Activated naive CD8-positive, alpha-beta T cell treated with anti-CD3 and anti-CD28 coated beads for 36 hours (primary cell): ENCODE data around the gene ACTBL2. TPM values are rescaled to one million over a fixed set of nuclear protein-coding genes. Genes with fewer than 3 reads are reported as not detected.

Experiments
- DNase-seq: peaks from one replicate; pipeline ENCODE4 v3.0.0; 2021
- H3K27ac Mint-ChIP-seq: one replicate; pipeline ENCODE4 v1.8.0; 2022; ENCODE audit warnings: mild to moderate bottlenecking, moderate library complexity, mixed read lengths
- H3K27me3 Mint-ChIP-seq: one replicate; pipeline ENCODE4 v1.8.0; 2022; ENCODE audit warnings: mild to moderate bottlenecking, mixed read lengths
- H3K36me3 Mint-ChIP-seq: one replicate; pipeline ENCODE4 v1.8.0; 2021; ENCODE audit warnings: mild to moderate bottlenecking, mixed read lengths
- H3K4me1 Mint-ChIP-seq: one replicate; pipeline ENCODE4 v1.8.0; 2021; ENCODE audit warnings: mixed read lengths
- H3K4me3 Mint-ChIP-seq: one replicate; pipeline ENCODE4 v1.8.0; 2022; ENCODE audit warnings: mild to moderate bottlenecking, moderate library complexity, mixed read lengths
- H3K9me3 Mint-ChIP-seq: one replicate; pipeline ENCODE4 v1.8.0; 2022; ENCODE audit warnings: mixed read lengths
- total RNA-seq, 2 experiments: library from RNA; stranded (reverse); gene quantifications; one replicate each; pipeline ENCODE4 v1.2.3, GENCODE V29; 2021

The ACTBL2 gene
- total RNA-seq, 2 experiments from 2014 or later, result not detected

DNA sequence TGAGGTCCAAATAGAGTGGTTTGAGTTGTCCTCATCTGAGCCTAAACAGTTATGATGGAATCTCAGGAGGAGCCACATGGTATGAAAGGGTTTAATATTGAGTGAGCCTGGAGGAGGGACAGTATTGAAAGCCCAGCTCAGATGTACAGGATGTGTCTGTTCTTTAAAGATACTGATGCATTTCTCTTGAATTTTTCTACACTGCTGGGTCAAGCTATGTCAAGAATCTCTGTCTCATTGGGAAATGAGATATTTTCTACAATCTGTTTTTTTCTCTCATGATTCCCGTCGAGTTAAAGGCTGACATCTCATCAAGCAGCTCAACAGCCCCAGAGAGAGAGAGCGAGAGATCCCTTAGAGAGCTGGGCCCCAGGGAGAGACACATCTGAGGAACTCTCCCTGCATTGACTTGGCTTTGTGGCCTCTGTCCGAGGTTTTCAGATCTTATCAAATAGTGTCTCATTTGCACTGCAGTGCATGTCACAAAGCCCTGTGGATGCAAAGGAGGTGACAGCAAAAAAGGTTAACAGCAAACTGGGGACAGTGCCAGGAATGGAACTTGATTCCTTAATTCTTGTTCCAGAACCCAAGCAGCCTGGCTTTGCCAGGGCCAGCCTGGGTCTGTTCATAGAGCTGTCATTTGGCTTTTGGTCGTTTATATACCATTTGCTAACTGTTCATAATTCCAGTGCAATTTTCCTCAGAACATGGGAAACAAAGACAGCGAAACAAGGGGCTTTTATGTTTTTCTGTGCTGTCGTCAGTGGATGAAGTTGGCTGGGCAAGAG lies 19.0 kb upstream of the ACTBL2 start:
- no peak for DNase-seq
- H3K27me3 Mint-ChIP-seq, result peaks cover 2% of the 10 kb centered on the region

DNA sequence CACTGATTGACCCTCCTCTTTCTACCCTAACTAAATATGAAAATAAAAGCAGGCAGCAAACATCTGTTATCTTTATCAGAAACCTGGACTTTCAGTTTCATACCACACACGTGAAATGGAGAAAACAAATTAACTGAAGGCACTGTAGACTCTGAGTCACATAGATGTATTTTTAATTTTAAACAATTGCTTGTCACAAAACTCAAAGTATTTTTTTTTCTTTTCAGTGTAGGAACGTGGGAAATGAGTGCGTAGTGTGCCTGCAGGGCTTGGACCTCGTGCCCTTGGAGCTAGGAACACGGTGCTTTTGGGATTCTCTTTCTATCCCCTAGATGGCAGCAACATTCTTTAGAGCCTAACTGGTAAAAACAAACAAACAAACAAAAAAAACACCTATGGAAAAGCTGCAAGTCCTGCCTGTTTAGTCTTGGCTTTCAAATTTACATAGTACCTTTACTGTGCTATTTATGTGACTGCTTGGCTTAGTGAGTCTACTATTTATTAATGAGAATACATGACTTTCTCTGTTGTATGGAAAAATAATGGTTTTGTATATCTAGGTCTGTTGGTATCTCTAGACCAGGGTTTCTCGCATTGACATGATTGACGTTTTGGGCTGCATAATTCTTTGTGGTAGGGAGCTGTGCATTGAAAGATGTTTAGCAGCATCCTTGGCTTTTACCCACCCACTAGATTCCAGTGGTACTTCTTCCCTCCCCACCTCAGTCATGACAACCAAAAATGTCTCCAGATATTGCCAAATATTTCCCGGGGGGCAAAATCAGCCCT lies 16.8 kb upstream of the ACTBL2 start:
- no peak for DNase-seq
- no peak overlapping the region for H3K27ac Mint-ChIP-seq
- H3K4me3 Mint-ChIP-seq, result peak overlapping the region; percentile 29
- no peaks in the 10 kb centered on the region for H3K36me3 Mint-ChIP-seq
- no peaks in the 10 kb centered on the region for H3K9me3 Mint-ChIP-seq
- H3K27me3 Mint-ChIP-seq, result peaks cover 8% of the 10 kb centered on the region
- peaks cover 22% of the 10 kb centered on the region for H3K4me1 Mint-ChIP-seq

More for the DNA sequence above, 19.0 kb upstream of the ACTBL2 start:
- Mint-ChIP-seq H3K9me3 (no peaks in the 10 kb centered on the region), H3K4me1 (peaks cover 7% of the 10 kb centered on the region), H3K36me3 (no peaks in the 10 kb centered on the region), H3K4me3 (no peak overlapping the region), H3K27ac (no peak overlapping the region)

DNA sequence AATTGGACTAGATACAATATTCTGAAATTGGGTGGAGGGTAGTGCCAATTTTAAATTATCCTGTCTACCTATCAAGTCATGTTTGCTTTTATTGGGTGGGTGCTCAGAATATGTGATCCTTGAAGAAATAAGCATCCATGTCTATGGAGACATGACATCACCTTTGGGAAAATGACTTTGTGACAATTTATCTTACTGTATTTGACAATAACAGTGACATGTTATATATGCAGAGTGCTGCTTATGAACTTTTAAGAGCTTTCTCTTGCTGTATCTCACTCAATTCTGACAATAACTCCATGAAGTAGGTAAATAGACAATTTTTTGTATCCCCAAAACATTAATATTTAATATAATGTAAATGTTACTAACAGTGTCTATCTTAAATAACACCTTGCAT lies 15.1 kb upstream of the ACTBL2 start:
- H3K27ac Mint-ChIP-seq, result no peak overlapping the region
- H3K4me3 Mint-ChIP-seq, result no peak overlapping the region
- no peaks in the 10 kb centered on the region for H3K36me3 Mint-ChIP-seq
- H3K9me3 Mint-ChIP-seq, result no peaks in the 10 kb centered on the region
- peaks cover 8% of the 10 kb centered on the region for H3K27me3 Mint-ChIP-seq
- peaks cover 30% of the 10 kb centered on the region for H3K4me1 Mint-ChIP-seq
- DNase-seq, result no peak

DNA sequence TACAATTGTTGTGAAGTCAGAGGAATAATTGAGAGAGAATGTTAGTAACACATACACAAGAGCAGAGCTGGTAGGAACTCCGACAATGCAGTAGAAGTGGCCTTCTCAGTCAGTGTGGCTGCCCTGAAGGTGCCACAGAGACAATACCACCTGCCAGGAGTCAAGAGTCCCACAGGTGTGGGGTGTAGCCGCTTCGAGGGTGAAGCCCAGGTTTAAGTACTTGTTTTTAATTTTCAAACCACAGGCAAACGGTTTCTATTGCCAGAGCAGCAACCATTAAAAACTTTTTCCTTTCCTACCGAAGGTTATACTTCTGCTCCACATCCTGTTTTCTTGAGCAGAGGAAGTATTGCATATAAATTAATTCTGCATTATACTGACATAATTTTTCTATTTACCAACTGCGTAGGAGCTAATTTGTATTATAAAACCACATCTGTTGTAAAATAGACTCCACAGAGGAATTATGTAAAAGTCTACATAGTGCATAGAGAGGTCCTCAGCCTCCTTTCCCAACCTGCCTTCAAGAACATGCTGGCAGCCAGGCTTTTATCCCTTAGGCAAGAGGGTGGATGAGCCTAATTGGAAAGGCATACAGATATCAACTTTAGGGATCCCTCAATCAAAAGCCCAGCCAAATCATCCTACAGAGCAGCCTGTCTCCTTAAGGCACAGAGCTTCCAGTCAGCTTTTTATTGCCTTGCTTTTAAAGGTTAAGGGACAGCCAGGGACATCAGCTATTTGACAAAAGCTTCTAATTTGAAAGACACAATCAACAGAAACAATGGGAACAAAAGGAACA lies 12.9 kb upstream of the ACTBL2 start:
- H3K4me3 Mint-ChIP-seq, result no peak overlapping the region
- peak overlapping the region; percentile 34 for H3K27ac Mint-ChIP-seq
- no peak for DNase-seq
- H3K4me1 Mint-ChIP-seq, result peaks cover 33% of the 10 kb centered on the region
- H3K27me3 Mint-ChIP-seq, result peaks cover 9% of the 10 kb centered on the region
- no peaks in the 10 kb centered on the region for H3K36me3 Mint-ChIP-seq
- no peaks in the 10 kb centered on the region for H3K9me3 Mint-ChIP-seq

DNA sequence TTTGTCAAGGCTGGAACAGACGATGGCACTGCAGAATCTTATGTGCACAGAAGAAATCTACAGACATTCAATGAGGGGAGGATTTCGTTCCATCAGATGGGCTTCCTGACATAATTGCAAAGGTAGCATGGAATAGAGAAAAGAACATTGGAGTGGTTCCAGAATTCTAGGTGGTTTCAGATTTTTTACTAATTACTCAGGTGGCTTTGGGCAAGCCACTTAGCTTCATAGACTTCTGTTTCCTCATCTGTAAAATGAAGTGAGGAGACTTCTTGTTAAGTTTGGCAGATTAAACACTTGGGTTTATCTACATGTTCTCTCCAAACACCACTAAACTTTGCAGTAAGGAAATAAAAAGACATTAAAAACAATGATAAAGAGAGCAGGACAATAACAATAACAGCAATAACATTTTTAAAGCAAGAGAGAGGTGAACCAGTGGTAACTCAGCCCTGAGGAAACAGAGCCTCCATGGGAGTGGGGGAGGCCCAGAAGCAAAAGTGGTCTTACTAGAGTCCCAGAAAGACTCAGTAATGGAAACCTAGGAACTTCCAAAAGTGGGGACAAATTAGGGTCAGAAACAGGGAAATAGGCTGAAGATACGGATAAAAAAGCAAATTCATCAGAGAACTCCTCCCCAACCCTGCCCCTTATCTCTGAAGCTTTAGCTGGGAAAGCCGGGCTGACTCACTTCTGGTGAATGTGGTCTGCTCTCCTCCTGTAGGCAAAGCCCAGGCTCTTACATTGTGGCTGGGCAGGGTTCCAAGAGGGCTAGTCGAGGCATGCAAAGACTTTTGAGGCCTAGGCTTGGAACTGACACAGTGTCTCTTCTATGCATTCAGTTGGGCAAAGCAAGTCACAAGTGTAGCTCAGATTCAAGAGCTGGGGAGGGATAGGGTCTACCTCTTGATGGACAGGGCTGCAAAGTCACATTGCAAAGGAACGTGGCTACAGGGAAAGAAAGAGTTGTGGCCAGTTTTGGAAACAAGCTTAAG lies 11.8 kb upstream of the ACTBL2 start:
- Mint-ChIP-seq H3K27me3 (peaks cover 14% of the 10 kb centered on the region), H3K4me3 (peak overlapping the region; percentile 8), H3K36me3 (no peaks in the 10 kb centered on the region), H3K9me3 (no peaks in the 10 kb centered on the region), H3K4me1 (peaks cover 30% of the 10 kb centered on the region), H3K27ac (peak overlapping the region; percentile 11)
- peak; percentile 51 for DNase-seq

DNA sequence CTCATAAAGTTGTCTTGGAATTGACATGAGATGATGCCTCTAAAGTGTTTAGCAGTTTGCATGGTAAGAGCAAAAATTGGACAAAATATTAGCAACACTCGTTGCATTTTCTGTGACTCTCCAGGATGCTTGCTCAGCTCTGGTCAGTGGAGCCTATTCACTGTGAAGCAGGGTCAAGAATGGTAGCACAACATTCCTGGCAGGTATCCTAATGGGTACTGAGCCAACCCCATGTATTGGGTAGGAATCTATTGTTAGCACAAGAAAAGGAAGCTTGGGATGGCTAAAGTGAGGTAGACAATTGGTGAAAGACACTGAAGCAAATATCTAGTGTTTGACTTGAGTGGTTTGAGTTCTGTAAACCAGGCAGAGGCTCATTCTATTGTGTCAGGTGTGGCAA lies 10.4 kb upstream of the ACTBL2 start:
- Mint-ChIP-seq H3K9me3 (no peaks in the 10 kb centered on the region), H3K27ac (no peak overlapping the region), H3K36me3 (no peaks in the 10 kb centered on the region), H3K27me3 (peaks cover 14% of the 10 kb centered on the region), H3K4me3 (no peak overlapping the region), H3K4me1 (peaks cover 26% of the 10 kb centered on the region)
- DNase-seq, result no peak

DNA sequence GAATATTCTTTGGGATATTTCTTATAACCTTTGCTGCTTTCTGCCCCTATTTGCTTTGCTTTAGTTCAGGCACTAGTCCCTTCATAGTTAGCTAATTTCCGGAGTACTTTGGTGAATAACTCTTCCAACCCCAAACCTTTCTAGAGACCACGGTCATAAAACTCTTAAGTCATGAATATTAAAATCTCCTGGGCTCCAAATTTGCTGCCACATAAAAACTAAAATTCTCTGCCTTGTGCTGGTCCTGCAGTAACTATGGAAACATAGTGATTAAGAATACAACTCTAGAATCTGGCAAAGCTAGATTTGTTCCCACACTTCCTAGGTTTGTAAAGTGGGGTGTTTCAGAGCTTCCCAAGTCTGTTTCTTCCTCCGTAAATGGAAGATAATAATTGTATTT lies 10.0 kb upstream of the ACTBL2 start:
- Mint-ChIP-seq H3K36me3 (no peaks in the 10 kb centered on the region), H3K27ac (no peak overlapping the region), H3K27me3 (peaks cover 14% of the 10 kb centered on the region), H3K9me3 (no peaks in the 10 kb centered on the region), H3K4me1 (peaks cover 26% of the 10 kb centered on the region), H3K4me3 (no peak overlapping the region)
- no peak for DNase-seq

DNA sequence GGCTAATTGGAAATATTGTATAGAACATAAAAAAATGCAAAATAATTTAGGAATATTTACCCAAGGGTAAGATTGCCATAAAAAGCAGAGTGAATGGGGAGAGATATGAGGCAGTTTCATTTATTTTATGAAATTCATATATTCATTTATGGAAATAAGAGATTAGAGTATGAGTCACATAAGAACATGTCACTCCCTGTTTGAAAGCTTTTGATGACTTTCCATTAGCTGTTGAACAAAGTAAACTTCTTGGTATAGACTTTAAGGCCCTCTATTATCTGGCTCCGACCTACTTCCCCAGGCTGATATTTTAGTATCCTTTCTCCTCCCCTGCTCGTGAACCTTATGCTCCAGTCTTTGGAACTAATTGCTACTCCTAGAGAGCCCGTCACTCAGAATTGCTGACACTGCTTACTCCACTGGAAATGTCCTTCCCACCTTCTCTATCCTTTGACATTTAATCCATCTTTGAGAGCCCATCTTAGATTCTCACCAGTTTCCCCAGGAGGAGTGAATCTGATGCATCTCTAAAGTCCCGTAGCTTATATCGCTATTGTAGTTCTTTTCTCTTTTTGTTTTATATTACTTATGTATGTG lies 8.9 kb upstream of the ACTBL2 start:
- Mint-ChIP-seq H3K36me3 (no peaks in the 10 kb centered on the region), H3K4me3 (no peak overlapping the region), H3K27me3 (peaks cover 10% of the 10 kb centered on the region), H3K4me1 (peaks cover 26% of the 10 kb centered on the region), H3K9me3 (no peaks in the 10 kb centered on the region), H3K27ac (no peak overlapping the region)
- DNase-seq, result no peak

DNA sequence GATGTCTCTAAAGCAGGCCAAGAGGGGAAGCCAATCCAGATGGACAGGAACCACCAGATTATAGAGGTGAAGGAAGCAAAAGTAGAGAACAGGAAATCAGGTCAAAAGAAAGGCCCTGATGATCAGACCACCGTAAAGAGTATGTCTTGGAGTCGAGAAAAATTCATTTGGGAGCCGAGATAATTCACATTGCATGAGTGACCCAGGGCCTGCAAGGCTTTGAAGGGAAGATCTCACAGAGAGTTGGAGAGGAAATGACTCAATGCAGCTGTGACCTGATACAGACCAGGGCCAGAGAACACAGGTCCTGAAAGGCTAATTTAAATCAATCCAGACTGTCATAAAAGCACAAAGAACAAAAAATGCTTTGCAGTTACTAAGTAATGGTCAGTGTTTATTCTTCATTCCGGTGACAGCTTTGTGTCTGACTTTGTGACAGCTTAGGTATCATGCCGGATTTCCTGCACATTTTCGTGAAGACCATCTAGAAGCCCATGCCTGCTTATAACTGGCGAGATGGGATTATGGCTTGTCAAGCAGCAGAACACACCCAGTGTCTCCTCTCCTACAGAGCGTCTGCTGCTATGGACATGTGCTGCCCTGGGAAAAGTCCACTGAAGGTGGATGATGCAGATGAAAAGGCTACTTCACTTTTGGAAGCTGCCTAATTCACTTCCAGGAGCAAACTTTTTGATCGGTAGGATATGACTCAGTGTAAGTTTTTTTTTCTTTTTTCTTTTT lies 5.8 kb upstream of the ACTBL2 start:
- DNase-seq, result no peak
- H3K4me1 Mint-ChIP-seq, result peaks cover 3% of the 10 kb centered on the region

DNA sequence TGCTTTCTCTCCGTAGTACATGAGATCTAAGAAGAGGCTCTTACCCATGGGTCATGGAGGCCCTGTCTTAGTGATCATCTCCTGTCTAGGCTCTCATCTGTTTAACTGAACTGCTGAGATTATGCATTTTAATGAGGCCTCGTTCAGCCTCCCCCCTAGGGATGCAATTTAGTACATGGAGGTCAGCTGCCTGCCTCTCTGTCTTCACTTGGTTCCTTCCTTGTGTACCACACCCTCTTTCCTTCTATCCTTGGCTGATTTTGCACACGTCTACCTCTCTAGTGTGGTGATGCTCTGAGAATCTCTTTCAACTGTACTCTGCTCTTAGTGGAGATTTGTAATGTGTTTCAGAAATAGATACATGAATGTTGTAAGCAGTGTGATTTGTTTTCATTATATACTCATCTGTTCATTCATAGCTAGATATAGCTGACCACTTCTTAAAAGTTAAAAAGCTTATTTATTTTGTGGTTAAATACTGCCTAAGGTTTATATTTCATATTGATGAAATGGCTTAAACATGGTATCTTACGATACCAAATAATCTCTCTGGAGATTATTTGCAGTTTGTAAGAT lies 3.5 kb upstream of the ACTBL2 start:
- no peaks in the 10 kb centered on the region for H3K36me3 Mint-ChIP-seq

More for the DNA sequence above, 5.8 kb upstream of the ACTBL2 start:
- Mint-ChIP-seq H3K27me3 (peaks cover 6% of the 10 kb centered on the region), H3K4me3 (no peak overlapping the region), H3K36me3 (no peaks in the 10 kb centered on the region), H3K9me3 (no peaks in the 10 kb centered on the region), H3K27ac (no peak overlapping the region)

DNA sequence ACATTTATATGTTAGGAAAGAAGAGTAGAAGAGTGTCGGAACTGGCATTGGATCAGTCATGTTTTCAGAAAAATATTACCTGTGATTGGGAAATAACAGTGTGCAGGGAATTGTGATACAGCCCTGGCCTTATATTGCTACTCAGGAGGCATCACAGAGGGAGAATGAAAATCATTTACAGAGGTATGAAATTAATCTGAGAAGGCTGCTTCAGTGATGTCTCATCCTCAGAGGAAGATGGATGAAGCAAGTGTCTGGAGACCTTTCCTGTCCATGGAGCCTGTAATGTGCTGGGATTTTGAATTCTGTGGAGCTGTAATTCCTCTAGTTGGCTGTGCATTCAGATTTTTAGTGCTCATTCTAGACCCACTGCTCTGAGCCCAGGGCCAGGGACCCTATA lies 3.8 kb downstream of the ACTBL2 start:
- Mint-ChIP-seq H3K9me3 (no peaks in the 10 kb centered on the region), H3K27me3 (peaks cover 12% of the 10 kb centered on the region), H3K4me3 (no peak overlapping the region), H3K27ac (no peak overlapping the region), H3K36me3 (no peaks in the 10 kb centered on the region), H3K4me1 (no peaks in the 10 kb centered on the region)
- DNase-seq, result no peak

More for the DNA sequence above, 3.5 kb upstream of the ACTBL2 start:
- Mint-ChIP-seq H3K4me3 (no peak overlapping the region), H3K27ac (no peak overlapping the region), H3K4me1 (no peaks in the 10 kb centered on the region), H3K27me3 (peaks cover 6% of the 10 kb centered on the region), H3K9me3 (no peaks in the 10 kb centered on the region)
- no peak for DNase-seq

DNA sequence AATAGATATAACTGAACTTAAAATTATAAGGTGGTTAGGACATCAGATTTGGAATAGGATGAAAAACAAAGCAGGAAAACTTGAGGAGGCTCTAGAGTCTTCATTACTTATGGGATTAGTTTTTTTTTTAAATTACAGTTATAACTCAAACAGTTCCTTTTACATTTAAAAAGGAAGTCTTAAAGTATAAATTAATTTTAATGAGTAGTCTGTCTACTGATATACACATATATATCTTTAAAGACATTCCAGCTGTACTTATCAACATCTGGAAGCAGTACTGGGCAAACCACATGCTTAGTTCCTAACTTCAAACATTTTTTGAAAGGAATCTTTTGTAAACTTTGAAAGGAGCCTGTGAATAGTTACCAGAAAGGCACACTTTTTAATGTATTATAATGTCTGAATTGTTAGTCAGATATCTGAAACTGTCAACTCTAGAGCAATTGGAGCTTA lies 6.0 kb downstream of the ACTBL2 start:
- DNase-seq, result no peak
- H3K4me1 Mint-ChIP-seq, result no peaks in the 10 kb centered on the region
- no peak overlapping the region for H3K4me3 Mint-ChIP-seq
- no peaks in the 10 kb centered on the region for H3K36me3 Mint-ChIP-seq
- peaks cover 12% of the 10 kb centered on the region for H3K27me3 Mint-ChIP-seq
- H3K27ac Mint-ChIP-seq, result no peak overlapping the region
- H3K9me3 Mint-ChIP-seq, result no peaks in the 10 kb centered on the region

DNA sequence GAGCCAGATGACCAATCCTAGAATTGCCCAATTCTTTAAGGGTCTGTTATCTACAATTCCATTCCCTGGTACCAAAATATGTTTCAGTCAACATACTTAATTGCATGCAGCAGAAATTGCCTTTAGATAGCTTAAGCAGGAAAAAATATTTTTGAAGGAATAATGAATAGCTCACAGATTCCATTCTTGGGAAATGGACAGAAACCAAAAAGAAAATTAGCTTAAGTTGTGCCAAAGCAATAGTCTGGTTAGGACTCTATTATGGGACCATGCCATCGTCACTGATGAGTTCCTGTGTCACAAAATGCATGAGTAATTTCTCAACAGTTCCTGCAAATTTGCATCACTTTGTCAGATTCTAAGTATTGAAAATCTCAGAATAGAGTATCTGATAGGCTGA lies 12.3 kb downstream of the ACTBL2 start:
- Mint-ChIP-seq H3K36me3 (no peaks in the 10 kb centered on the region), H3K4me3 (no peak overlapping the region), H3K4me1 (no peaks in the 10 kb centered on the region), H3K9me3 (peaks cover 1% of the 10 kb centered on the region), H3K27ac (no peak overlapping the region), H3K27me3 (peaks cover 6% of the 10 kb centered on the region)
- no peak for DNase-seq
